ENCODE data around the gene LIN37.
"Not testable (repeated sequence)": the region's sequence is repeated elsewhere in the genome, so short reads cannot be mapped to it uniquely, and the experiment has no call there.

DNA sequence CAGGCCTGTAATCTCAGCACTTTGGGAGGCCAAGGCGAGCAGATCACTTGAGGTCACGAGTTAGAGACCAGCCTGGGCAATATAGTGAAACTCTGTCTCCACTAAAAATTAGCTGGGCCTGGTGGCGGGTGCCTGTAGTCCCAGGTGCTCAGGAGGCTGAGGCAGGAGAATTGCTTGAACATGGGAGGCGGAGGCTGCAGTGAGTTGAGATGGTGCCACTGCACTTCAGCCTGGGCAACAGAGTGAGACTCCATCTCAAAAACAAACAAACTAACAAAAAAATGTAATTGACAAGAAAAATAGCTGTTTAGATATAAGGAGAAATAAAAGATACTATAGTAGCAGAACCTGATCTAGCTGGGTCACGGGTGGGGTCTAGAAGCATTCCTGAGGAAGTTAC is 24.0 kb downstream of the LIN37 start:
- not testable (repeated sequence) for TF ChIP-seq POLR2A (IDR thresholded peaks at IDR 0.05; ENCODE audit: low read depth); POLR2AphosphoS5 (IDR thresholded peaks at IDR 0.05)

All from esophagus muscularis mucosa (tissue), 2 donors.